GM19023 (cell line): ENCODE data around the gene ATP6V0B.

Source experiments
- ATAC-seq: cut with Tn5 transposase; IDR thresholded peaks from one replicate; pipeline ENCODE4 v1.9.1; 2021; ENCODE audit warnings: mild to moderate bottlenecking, moderate library complexity; ENCODE audit not compliant: unreplicated experiment

Gene ATP6V0B

GRCh38 chr1:43999455-43999854 is 24.7 kb downstream of the ATP6V0B start:
- no peak for ATAC-seq

- ATAC-seq: no peak
Measured at GRCh38 chr1:44000122-44000665, 25.4 kb downstream of the ATP6V0B start.

GRCh38 chr1:44002165-44002564 is 27.4 kb downstream of the ATP6V0B start:
- ATAC-seq: no peak

- no peak for ATAC-seq
Measured at GRCh38 chr1:44002606-44003157, 27.9 kb downstream of the ATP6V0B start.

GRCh38 chr1:44008259-44008658 is 33.5 kb downstream of the ATP6V0B start:
- ATAC-seq: no peak

GRCh38 chr1:44010935-44011471 is 36.2 kb downstream of the ATP6V0B start:
- ATAC-seq: no peak

- no peak for ATAC-seq
Measured at GRCh38 chr1:44012404-44012803, 37.6 kb downstream of the ATP6V0B start.

GRCh38 chr1:44012941-44013609 is 38.3 kb downstream of the ATP6V0B start:
- no peak for ATAC-seq

GRCh38 chr1:44013949-44014348 is 39.2 kb downstream of the ATP6V0B start:
- no peak for ATAC-seq

GRCh38 chr1:44014365-44015104 is 39.8 kb downstream of the ATP6V0B start:
- no peak for ATAC-seq

- ATAC-seq: no peak
Measured at GRCh38 chr1:44015206-44015605, 40.4 kb downstream of the ATP6V0B start.

- ATAC-seq: no peak
Measured at GRCh38 chr1:44016041-44016889, 41.5 kb downstream of the ATP6V0B start.

GRCh38 chr1:44016890-44017400 is 42.2 kb downstream of the ATP6V0B start:
- no peak for ATAC-seq

GRCh38 chr1:44019466-44019948 is 44.7 kb downstream of the ATP6V0B start:
- no peak for ATAC-seq

- ATAC-seq: no peak
Measured at GRCh38 chr1:44020464-44020863, 45.7 kb downstream of the ATP6V0B start.

- ATAC-seq: no peak
Measured at GRCh38 chr1:44021156-44021555, 46.4 kb downstream of the ATP6V0B start.

GRCh38 chr1:44021581-44022321 is 47.0 kb downstream of the ATP6V0B start:
- no peak for ATAC-seq

- no peak for ATAC-seq
Measured at GRCh38 chr1:44024031-44024902, 49.5 kb downstream of the ATP6V0B start.
